ENCODE data around the gene PKP4. TPM values are rescaled to one million over a fixed set of nuclear protein-coding genes. Genes with fewer than 3 reads are reported as not detected.

Gene PKP4
- total RNA-seq, 1 donor from 2014 or later: 41.6 TPM

- H3K36me3 ChIP-seq (ENCODE audit: control insufficient read depth, insufficient read depth, low read length): no peaks in the 10 kb centered on the region
- H3K27me3 ChIP-seq (ENCODE audit: control insufficient read depth, insufficient read depth, low read length): no peaks in the 10 kb centered on the region
- peak; percentile 42 for TF ChIP-seq CTCF (IDR thresholded peaks at IDR 0.05; ENCODE audit: insufficient read depth, low read length, severe bottlenecking)
- DNase-seq (ENCODE audit: low read depth) (peak; percentile 41), FAIRE-seq (no peak)
- peak overlapping the region; percentile 95 for H3K4me3 ChIP-seq (ENCODE audit: low read depth, low read length)
Observed at GRCh38 chr2:158457826-158458616, 1.3 kb downstream of the PKP4 start.

GRCh38 chr2:158458617-158458920, 1.8 kb downstream of the PKP4 start:
- Histone ChIP-seq H3K36me3 (ENCODE audit: control insufficient read depth, insufficient read depth, low read length) (no peaks in the 10 kb centered on the region), H3K4me3 (ENCODE audit: low read depth, low read length) (peak overlapping the region; percentile 95), H3K27me3 (ENCODE audit: control insufficient read depth, insufficient read depth, low read length) (no peaks in the 10 kb centered on the region)
- FAIRE-seq (no peak), DNase-seq (ENCODE audit: low read depth) (no peak)
- TF ChIP-seq CTCF (IDR thresholded peaks at IDR 0.05; ENCODE audit: insufficient read depth, low read length, severe bottlenecking): no peak

GRCh38 chr2:158459161-158460003, 2.6 kb downstream of the PKP4 start:
- Histone ChIP-seq H3K36me3 (ENCODE audit: control insufficient read depth, insufficient read depth, low read length) (no peaks in the 10 kb centered on the region), H3K27me3 (ENCODE audit: control insufficient read depth, insufficient read depth, low read length) (no peaks in the 10 kb centered on the region), H3K4me3 (ENCODE audit: low read depth, low read length) (no peak overlapping the region)
- DNase-seq (ENCODE audit: low read depth) (peak; percentile 48), FAIRE-seq (no peak)
- TF ChIP-seq CTCF (IDR thresholded peaks at IDR 0.05; ENCODE audit: insufficient read depth, low read length, severe bottlenecking): no peak

- FAIRE-seq: no peak
Observed at GRCh38 chr2:158460632-158461297, 4.0 kb downstream of the PKP4 start.

More at GRCh38 chr2:158460632-158461297, 4.0 kb downstream of the PKP4 start:
- H3K27me3 ChIP-seq (ENCODE audit: control insufficient read depth, insufficient read depth, low read length): no peaks in the 10 kb centered on the region
- peak; percentile 28 for DNase-seq (ENCODE audit: low read depth)
- H3K4me3 ChIP-seq (ENCODE audit: low read depth, low read length): no peak overlapping the region
- no peak for TF ChIP-seq CTCF (IDR thresholded peaks at IDR 0.05; ENCODE audit: insufficient read depth, low read length, severe bottlenecking)
- H3K36me3 ChIP-seq (ENCODE audit: control insufficient read depth, insufficient read depth, low read length): no peaks in the 10 kb centered on the region

Data from bronchial epithelial cell (primary cell).